Dermis blood vessel endothelial cell (primary cell): Measurements from ENCODE around the gene LRP1B. TPM values are rescaled to one million over a fixed set of nuclear protein-coding genes. Genes with fewer than 3 reads are reported as not detected.
"Not testable (repeated sequence)": the region's sequence is repeated elsewhere in the genome, so short reads cannot be mapped to it uniquely, and the experiment has no call there.

ENCODE experiments used
- DNase-seq: peaks from one replicate; pipeline ENCODE4 v3.0.0; 2010
- total RNA-seq: library from RNA; depleted of rRNA; stranded (reverse); fragments of >200 nt; gene quantifications from 2 replicates; pipeline ENCODE4 v1.2.3, GENCODE V29; 2014

The LRP1B gene
- total RNA-seq, 1 donor from 2014 or later: under 0.01 TPM

DNA sequence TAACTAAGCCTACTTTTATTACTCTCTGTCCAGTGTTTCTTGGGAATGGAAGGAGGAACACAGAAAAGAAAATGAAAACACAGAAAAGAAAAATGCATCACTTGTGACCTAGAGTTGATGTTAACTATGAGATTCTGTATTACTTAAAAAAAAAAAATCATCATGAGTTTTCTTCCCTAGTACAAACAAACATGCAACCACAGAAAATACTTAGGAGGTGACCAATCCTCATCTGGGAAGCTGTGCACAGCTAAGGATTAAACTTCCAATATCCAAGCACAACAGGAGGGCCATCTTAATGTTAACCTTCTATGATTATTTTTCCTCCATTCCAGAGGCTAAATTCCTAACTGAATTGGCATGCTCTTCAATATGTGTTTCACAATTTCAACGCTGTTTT, 1140.4 kb downstream of the LRP1B start:
- DNase-seq: no peak

DNA sequence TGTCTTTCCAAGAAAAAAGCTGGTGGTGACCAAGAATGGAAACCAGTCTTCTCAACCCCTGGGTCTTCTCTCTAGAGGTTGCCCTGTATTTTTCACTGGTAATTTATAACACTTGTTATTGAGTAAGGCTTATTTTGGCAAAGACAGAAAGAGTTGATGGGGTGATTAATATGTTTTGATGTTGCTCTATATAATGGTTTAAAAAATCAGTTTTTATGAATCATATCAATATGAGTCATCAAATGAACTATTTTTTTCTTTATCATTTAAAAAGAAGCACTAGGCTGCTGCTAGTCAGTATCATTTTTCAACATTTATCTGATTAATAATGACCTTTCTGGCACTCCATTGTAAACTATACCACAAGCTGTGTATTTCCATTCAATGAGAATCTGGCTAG, 1142.2 kb downstream of the LRP1B start:
- DNase-seq: peak; percentile 34

DNA sequence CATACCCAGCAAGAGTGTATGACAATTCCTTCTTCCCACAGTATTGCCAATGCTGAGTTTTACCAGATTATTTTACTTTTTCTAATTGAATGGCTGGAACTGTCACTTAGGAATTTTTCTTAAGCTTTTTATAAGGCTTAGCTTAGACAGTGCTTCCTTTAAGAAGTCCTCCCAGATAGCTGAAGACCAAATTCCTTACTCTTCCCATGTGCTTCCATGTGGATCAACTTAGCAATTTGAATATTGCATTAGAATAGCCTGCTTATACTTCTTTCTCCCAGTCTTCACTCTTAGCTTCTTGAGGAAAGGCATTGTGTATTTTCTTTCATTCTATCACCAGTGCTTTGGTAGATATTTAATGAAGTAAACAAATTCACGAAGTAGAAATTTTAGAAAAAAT, 1144.4 kb downstream of the LRP1B start:
- DNase-seq: no peak

DNA sequence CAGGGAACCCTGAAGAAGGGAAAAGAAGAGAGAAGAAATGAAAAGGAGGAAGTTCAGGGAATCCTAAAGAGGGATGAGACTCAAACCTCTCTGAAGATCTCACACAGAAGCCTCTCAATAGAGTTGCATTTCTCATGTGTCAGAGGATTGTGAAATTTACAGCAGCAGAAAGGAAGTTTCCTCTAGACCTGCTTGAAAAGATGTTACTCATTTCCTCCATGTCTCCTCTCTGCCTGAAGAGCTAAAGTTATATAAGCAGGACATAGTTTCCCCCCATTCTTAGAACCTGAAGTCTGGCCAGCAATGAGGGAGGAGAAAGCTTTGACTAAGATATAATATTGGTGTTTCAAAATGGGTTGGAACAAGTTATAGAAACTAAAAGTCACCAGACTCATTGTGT, 1155.6 kb downstream of the LRP1B start:
- DNase-seq: peak; percentile 52

DNA sequence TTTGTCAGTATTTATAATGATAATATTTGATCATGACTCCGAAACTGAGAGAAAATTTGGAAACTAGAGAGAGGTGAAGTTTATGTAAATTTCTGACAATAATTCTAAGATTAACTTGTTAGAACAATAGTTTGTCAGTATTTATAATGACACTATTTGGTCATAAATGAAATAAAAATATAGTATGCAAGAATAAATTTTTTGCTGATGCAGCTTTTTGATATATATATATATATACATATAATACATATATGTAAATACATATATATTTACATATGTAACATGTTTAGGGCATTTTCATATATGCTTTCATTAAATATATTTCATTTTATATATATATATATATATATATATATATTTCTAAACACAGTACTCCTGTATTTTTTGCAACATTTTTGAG, 1158.1 kb downstream of the LRP1B start:
- DNase-seq: no peak

DNA sequence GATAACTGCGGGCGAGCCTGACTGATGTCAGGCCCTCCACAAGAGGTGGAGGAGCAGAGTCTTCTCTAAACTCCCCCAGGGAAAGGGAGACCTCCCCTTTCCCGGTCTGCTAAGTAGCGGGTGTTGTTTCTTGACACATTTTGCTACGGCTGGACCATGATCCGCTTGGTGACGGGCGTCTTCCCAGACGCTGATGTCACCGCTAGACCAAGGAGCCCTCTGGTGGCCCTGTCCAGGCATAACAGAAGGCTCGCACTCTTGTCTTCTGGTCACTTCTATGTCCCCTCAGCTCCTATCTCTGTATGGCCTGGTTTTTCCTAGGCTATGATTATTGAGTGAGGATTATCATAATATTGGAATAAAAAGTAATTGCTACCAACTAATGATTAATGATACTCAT, 1166.5 kb downstream of the LRP1B start:
- not testable (repeated sequence) for DNase-seq

DNA sequence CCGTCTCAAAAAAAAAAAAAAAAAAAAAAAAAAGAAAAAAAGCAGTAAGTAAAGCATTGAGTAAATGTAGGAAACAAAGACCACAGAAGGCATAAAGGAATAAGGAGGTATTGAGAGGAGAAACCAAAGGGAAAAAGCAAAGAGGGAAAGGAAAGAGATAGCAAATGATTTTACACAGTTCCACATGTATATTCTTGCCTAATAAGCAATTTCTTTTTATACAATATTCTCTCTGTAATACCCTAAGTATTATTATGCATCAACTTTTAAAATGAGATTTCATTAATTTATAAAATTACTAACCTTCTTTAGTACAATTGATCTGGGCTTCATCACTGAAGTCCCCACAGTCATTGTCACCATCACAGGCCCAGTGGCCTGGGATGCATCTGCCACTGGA, 1180.9 kb downstream of the LRP1B start:
- DNase-seq: no peak

GRCh38 chr2:140947236-140947635, 1183.6 kb downstream of the LRP1B start:
- DNase-seq: no peak

DNA sequence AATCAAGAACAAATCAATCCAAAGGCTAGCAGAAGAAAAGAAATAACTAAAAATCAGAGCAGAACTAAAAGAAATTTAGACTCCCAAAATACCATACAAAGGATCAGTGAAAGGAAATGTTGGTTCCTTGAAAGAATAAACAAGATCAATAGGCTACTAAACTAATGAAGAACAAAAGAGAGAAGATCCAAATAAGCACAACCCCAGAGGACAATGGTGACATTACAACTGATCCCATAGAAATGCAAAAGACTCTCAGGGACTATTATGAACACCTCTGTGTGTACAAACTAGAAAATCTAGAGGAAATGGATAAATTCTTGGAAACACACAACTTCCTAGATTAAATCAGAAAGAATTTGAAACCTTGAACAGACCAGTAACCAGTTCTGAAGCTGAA, 1186.9 kb downstream of the LRP1B start:
- DNase-seq: no peak

GRCh38 chr2:140942284-140942683, 1188.5 kb downstream of the LRP1B start:
- DNase-seq: no peak

- DNase-seq: no peak
Observed at GRCh38 chr2:140929849-140930248, 1201.0 kb downstream of the LRP1B start.

DNA sequence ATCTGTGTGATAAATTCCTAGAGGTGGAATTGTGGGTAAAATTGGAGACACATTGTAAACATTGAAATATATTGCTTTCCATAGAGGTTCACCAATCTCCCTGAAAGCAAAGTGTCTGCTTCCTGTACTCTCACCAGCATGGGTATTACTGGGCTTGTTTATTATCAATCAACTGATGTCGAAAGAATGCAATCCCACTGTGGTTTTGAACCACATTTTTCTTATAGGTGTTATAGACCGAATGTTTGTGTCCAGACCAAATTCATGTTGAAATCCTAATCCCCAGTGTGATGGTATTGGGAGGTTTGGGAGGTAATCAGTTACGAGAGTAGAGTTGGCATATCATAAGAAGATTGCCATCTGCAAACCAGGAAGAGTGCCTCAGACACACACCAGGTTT, 1212.4 kb downstream of the LRP1B start:
- no peak for DNase-seq

DNA sequence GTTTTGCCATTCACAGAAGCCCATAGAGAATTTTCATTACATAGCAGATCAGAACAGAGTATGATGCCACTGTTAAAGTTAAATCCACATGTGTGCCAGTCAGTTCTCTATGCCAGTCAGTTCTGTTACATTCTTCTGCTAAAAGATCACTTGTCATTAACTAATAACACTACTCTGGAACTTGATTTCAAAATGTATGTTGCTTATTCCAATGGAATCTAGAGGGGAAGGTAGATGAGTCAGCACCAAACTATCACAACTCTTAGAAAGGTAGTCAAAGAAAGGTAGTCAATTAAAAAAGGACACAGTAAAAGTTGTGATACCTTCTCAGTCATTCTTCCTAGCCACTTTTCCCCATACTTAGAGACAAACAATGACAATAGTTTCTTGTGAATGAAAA, 1214.4 kb downstream of the LRP1B start:
- DNase-seq: no peak

GRCh38 chr2:140910683-140911082, 1220.1 kb downstream of the LRP1B start:
- DNase-seq: no peak

DNA sequence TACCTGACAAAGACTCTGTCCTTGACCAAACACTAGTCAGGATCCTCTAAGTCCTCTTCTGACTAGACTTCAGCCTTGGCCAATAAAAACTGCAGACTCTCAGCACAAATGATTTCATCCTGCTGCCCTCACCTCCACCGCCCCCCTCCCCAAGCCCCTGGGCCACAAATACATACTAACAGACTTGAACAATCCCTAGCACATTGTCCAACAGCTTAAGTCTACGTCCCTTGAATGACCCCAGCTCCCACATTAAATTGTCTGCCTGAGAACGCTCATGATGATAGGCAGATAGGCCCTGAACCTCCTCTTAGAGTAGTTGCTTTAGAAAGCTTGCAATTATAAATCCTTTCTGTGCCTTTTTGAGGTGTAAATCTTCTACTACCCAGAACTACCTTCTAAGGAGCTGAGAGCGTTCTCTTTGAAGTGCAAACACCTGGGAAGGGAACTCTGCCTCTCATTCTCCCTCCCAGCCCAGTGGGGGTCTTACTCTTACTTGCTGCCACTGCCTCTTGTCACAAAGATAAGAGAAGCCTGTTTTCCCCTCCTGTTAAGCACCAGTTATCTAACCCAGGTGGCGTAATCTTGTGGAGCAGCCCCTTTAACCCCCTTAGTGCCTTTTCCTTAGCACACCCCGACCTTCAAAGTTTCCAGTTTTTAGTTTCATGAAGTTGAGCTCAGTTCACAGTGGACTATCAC, 1225.6 kb downstream of the LRP1B start:
- DNase-seq: no peak

DNA sequence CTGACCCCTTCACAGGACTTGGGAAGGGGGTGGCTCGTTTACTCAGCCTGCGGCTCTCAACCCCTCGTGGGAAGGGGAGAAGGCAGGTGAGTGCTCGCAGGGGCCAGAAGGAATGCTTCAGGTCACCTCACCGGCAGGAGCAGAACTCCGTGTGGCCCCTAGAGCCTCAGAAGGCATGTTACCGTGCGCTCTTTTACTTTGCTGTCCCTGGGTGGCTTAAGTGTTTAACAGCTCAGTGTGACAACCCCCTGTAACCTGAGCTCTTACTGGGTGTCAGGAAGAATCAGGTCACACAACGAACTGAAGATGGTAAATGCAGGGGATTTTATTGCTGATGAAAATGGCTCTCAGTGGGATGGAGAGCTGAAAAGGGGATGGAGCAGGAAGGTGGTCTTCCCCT, 1235.4 kb downstream of the LRP1B start:
- DNase-seq: no peak

DNA sequence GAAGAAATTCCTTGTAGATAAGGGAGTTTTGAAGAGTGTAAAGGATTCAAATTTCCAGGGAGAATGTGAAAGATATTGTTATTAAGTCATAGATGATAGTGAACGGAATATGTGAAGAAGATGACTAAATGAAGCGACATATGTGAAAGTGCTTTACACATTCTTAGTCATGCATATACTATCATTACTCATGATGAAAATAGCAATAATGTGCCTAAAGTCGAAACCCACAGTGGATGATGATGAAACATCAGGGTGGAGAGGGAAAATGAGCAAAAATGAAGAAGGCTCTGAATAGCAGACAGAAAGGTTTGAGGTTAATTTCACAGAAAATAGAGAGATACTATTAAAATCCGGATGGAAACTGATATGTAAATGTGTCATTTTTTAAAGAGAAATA, 1237.1 kb downstream of the LRP1B start:
- DNase-seq: no peak

- no peak for DNase-seq
Observed at GRCh38 chr2:140892911-140893637, 1237.7 kb downstream of the LRP1B start.

DNA sequence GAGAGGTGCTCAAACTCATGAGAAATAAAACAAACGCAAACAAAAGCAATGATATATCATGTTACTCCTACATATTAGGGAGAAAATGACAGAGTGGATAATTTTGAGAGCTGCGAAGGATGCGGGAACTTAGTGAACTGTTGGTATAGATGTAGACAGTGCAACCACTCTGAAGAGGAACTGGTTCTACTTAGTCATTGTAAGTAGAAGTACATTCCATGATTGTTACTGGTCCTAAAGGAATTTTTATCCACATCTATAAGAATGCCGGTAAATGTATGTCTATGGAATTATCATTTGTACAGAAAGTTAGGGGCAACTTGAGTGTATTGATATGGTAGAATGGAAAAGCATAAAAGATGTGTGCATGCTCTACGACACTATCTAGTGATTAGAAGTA, 1238.4 kb downstream of the LRP1B start:
- no peak for DNase-seq

DNA sequence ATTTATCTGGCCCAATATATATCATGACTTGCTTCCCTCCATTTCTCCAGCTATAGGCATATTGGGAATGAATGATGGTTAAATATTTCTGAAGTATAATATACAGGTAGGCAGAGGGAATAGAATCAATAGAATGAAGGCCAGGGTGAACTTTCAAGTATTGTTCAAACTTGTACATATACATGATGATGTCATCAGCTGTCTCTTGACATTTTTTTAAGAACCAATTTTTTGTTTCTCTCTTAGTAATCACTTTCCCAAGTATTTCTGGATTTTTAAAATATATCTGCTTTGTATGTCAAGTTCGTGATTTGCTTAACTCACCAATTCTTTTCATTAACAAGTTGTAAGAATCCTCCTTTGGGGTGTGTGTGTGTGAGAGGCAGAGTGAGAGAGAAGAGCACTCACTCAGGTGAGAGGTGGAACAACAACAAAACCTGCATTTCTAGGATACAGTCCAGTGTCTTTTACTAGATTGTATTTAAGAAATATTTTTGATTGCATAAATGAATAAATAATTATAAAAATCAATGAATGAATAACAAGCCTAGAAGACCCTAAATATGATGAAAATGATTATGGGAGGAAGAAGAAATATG, 1239.1 kb downstream of the LRP1B start:
- no peak for DNase-seq

DNA sequence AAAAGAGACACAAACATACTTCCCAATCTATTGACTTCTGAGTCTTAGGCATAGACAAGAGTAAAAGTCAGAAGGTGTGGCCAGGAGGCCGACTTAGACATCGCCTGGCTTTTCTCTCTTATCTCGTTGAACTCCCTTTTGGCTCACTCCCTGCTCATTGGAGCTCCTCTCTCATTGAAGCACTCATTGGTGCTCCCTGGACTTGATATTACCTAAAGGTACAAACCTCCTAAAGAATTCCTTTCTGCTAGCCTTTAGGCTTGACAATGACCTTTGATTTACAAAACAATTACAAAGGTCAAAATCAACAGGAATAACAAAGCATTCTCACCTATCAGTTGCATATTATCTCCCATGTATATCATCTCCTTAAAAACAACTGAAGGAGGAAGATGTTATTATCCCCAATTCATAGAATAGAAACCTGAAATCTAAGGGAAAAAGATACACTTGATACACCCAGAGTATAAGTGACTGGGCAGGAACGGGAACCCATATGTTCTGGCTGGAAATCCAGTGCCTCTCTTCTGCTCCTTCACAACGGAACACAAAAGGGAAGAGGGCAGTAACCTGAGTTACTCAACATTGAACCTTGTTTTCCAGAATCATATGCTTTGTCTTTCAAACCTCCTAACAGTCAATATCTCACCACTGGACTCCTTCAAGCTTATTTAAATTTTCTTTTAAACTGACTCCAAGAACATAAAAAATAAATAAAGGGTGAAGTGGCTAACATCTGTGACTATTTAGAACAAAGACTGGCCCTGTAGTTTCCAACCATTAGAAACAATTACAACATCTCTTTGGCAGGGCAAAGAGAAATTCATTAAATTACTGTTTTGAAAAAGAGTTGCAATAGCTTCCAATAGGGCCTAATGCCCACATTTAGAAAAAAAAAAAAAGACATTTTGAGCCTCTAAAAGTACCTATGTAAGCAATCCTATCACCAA, 1247.9 kb downstream of the LRP1B start:
- no peak for DNase-seq

DNA sequence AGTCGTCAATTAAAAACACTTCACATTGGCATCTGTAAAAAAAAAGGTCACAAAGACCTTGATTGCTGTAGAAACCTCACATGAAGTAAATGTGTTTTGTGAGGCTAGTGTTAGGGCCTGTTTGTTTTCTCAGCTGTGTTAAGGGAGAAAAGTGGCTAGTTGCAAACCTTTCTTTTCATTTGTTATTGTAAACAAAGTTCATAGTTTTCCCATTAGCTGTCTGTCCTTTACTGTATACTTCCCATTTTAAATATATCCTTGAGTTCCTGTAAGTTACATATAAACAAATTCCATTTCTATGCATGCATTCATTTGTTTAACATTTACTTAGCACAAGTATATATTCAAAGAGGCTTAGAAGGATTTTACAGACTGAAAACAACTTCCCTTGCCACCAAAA, 1250.2 kb downstream of the LRP1B start:
- no peak for DNase-seq

GRCh38 chr2:140876015-140876414, 1254.8 kb downstream of the LRP1B start:
- DNase-seq: no peak
